Glutamatergic neuron (in vitro differentiated cells): ENCODE results near the gene NRIP1. TPM values are rescaled to one million over a fixed set of nuclear protein-coding genes. Genes with fewer than 3 reads are reported as not detected.

ENCODE experiments used
- DNase-seq: peaks from one replicate; pipeline ENCODE4 v3.0.0; 2022
- H3K27ac Mint-ChIP-seq: one replicate; pipeline ENCODE4 v1.8.0; 2020; ENCODE audit warnings: mild to moderate bottlenecking, mixed read lengths, inconsistent platforms; ENCODE audit not compliant: unreplicated experiment
- H3K27me3 Mint-ChIP-seq: one replicate; pipeline ENCODE4 v1.8.0; 2020; ENCODE audit warnings: mild to moderate bottlenecking, moderate library complexity, mixed read lengths, inconsistent platforms; ENCODE audit not compliant: unreplicated experiment
- H3K36me3 Mint-ChIP-seq: one replicate; pipeline ENCODE4 v1.8.0; 2020; ENCODE audit warnings: mild to moderate bottlenecking, mixed read lengths, inconsistent platforms; ENCODE audit not compliant: unreplicated experiment
- H3K4me1 Mint-ChIP-seq: one replicate; pipeline ENCODE4 v1.8.0; 2020; ENCODE audit warnings: mild to moderate bottlenecking, low read depth, mixed read lengths, inconsistent platforms; ENCODE audit not compliant: unreplicated experiment
- H3K4me3 Mint-ChIP-seq: one replicate; pipeline ENCODE4 v1.8.0; 2020; ENCODE audit warnings: mild to moderate bottlenecking, mixed read lengths, inconsistent platforms; ENCODE audit not compliant: unreplicated experiment
- H3K9me3 Mint-ChIP-seq: one replicate; pipeline ENCODE4 v1.8.0; 2020; ENCODE audit warnings: mild to moderate bottlenecking, moderate library complexity, mixed read lengths, inconsistent platforms; ENCODE audit not compliant: unreplicated experiment
- CTCF ChIP-seq: fragments of 200-600 bp; sonication (generic); IDR thresholded peaks from one replicate; pipeline ENCODE4 v1.5.0; 2021; ENCODE audit not compliant: partially characterized antibody, unreplicated experiment
- total RNA-seq: library from RNA; stranded (reverse); fragmentation: NEBNext Ultra II Directional; extraction: Animal tissue kit (Norgen Biotek cat#: 25700); gene quantifications from one replicate; pipeline ENCODE4 v1.2.1, GENCODE V29; 2021; ENCODE audit not compliant: unreplicated experiment

NRIP1 gene
- total RNA-seq, 1 donor from 2014 or later: 51.5 TPM

GRCh38 chr21:15084668-15085067 lies 19.9 kb upstream of the NRIP1 start:
- Mint-ChIP-seq H3K9me3 (no peaks in the 10 kb centered on the region), H3K36me3 (no peaks in the 10 kb centered on the region), H3K27ac (no peak overlapping the region), H3K4me3 (no peak overlapping the region), H3K4me1 (peaks cover 1% of the 10 kb centered on the region), H3K27me3 (no peaks in the 10 kb centered on the region)
- no peak for TF ChIP-seq CTCF
- DNase-seq: no peak

- no peaks in the 10 kb centered on the region for H3K27me3 Mint-ChIP-seq
- no peak for TF ChIP-seq CTCF
- H3K27ac Mint-ChIP-seq: no peak overlapping the region
- peaks cover 1% of the 10 kb centered on the region for H3K4me1 Mint-ChIP-seq
- DNase-seq: no peak
- no peaks in the 10 kb centered on the region for H3K9me3 Mint-ChIP-seq
- no peaks in the 10 kb centered on the region for H3K36me3 Mint-ChIP-seq
- H3K4me3 Mint-ChIP-seq: no peak overlapping the region
Observed at GRCh38 chr21:15080526-15080925, 15.7 kb upstream of the NRIP1 start.

- no peak for DNase-seq
- Mint-ChIP-seq H3K36me3 (no peaks in the 10 kb centered on the region), H3K4me1 (peaks cover 1% of the 10 kb centered on the region), H3K27me3 (no peaks in the 10 kb centered on the region), H3K4me3 (no peak overlapping the region), H3K9me3 (no peaks in the 10 kb centered on the region), H3K27ac (no peak overlapping the region)
- no peak for TF ChIP-seq CTCF
Observed at GRCh38 chr21:15079269-15079668, 14.5 kb upstream of the NRIP1 start.

- H3K4me1 Mint-ChIP-seq: peaks cover 1% of the 10 kb centered on the region
Observed at GRCh38 chr21:15078180-15078579, 13.4 kb upstream of the NRIP1 start.

GRCh38 chr21:15077529-15078145 lies 12.8 kb upstream of the NRIP1 start:
- Mint-ChIP-seq H3K9me3 (no peaks in the 10 kb centered on the region), H3K36me3 (no peaks in the 10 kb centered on the region), H3K27me3 (no peaks in the 10 kb centered on the region), H3K27ac (no peak overlapping the region), H3K4me1 (peaks cover 1% of the 10 kb centered on the region), H3K4me3 (no peak overlapping the region)
- TF ChIP-seq CTCF: no peak
- no peak for DNase-seq

More at GRCh38 chr21:15078180-15078579, 13.4 kb upstream of the NRIP1 start:
- H3K27ac Mint-ChIP-seq: no peak overlapping the region
- no peaks in the 10 kb centered on the region for H3K27me3 Mint-ChIP-seq
- no peaks in the 10 kb centered on the region for H3K36me3 Mint-ChIP-seq
- no peaks in the 10 kb centered on the region for H3K9me3 Mint-ChIP-seq
- TF ChIP-seq CTCF: no peak
- DNase-seq: no peak
- no peak overlapping the region for H3K4me3 Mint-ChIP-seq
